ENCODE data around the gene ZNF446. TPM values are rescaled to one million over a fixed set of nuclear protein-coding genes. Genes with fewer than 3 reads are reported as not detected.

Gene ZNF446
- total and polyA plus RNA-seq, 2 donors (not counting 1 experiment from before 2014, with no cell fraction given), result 2.4 to 9.4 TPM

- H3K4me1 ChIP-seq (ENCODE audit: control insufficient read depth, extremely low read depth, insufficient read depth, low read length), result no peaks in the 10 kb centered on the region
- H3K27me3 ChIP-seq (ENCODE audit: control insufficient read depth, insufficient read depth, low read length), result no peaks in the 10 kb centered on the region
- no peaks in the 10 kb centered on the region for H3K36me3 ChIP-seq (ENCODE audit: control insufficient read depth, insufficient read depth, low read length)
- H3K4me2 ChIP-seq (ENCODE audit: extremely low read depth, insufficient read depth, low read length), result no peak overlapping the region
- no peak overlapping the region for H3K27ac ChIP-seq (ENCODE audit: insufficient read depth, low read length)
- no peaks in the 10 kb centered on the region for H3K9me3 ChIP-seq (ENCODE audit: control insufficient read depth, insufficient read depth, low read depth, low read length)
- H4K20me1 ChIP-seq (ENCODE audit: control insufficient read depth, extremely low read depth, insufficient read depth, low read length), result no peaks in the 10 kb centered on the region
- no peaks in the 10 kb centered on the region for H3K79me2 ChIP-seq (ENCODE audit: control insufficient read depth, insufficient read depth, low read length)
- no peak for TF ChIP-seq EZH2 (IDR thresholded peaks at IDR 0.05; ENCODE audit: low read length, missing control alignments)
- no peak for TF ChIP-seq CTCF (conservative IDR thresholded peaks at IDR 0.05 in 1 of 2, IDR thresholded peaks at IDR 0.05 in 1 of 2; ENCODE audit: low read depth in 1 of 2, low read length in 2 of 2)
- no peak overlapping the region for H3K4me3 ChIP-seq (replicated peaks in 1 of 4; ENCODE audit: control extremely low read depth in 1 of 4, insufficient read depth in 1 of 4, low read depth in 3 of 4, low read length in 4 of 4)
- no peak for DNase-seq (ENCODE audit: low read depth in 2 of 2)
- no peak overlapping the region for H3K9ac ChIP-seq (ENCODE audit: insufficient read depth, low read length)
- H2AFZ ChIP-seq (ENCODE audit: low read length), result no peak overlapping the region
Measured at GRCh38 chr19:58491393-58491792, 15.2 kb downstream of the ZNF446 start.

- no peaks in the 10 kb centered on the region for H3K36me3 ChIP-seq (ENCODE audit: control insufficient read depth, insufficient read depth, low read length)
- H3K4me1 ChIP-seq (ENCODE audit: control insufficient read depth, extremely low read depth, insufficient read depth, low read length), result no peaks in the 10 kb centered on the region
- H3K9me3 ChIP-seq (ENCODE audit: control insufficient read depth, insufficient read depth, low read depth, low read length), result no peaks in the 10 kb centered on the region
- no peaks in the 10 kb centered on the region for H3K27me3 ChIP-seq (ENCODE audit: control insufficient read depth, insufficient read depth, low read length)
- no peak overlapping the region for H2AFZ ChIP-seq (ENCODE audit: low read length)
- no peak for DNase-seq (ENCODE audit: low read depth in 2 of 2)
- no peak for TF ChIP-seq EZH2 (IDR thresholded peaks at IDR 0.05; ENCODE audit: low read length, missing control alignments)
- TF ChIP-seq CTCF (conservative IDR thresholded peaks at IDR 0.05 in 1 of 2, IDR thresholded peaks at IDR 0.05 in 1 of 2; ENCODE audit: low read depth in 1 of 2, low read length in 2 of 2), result no peak
- no peak overlapping the region for H3K27ac ChIP-seq (ENCODE audit: insufficient read depth, low read length)
- H3K9ac ChIP-seq (ENCODE audit: insufficient read depth, low read length), result no peak overlapping the region
- no peaks in the 10 kb centered on the region for H4K20me1 ChIP-seq (ENCODE audit: control insufficient read depth, extremely low read depth, insufficient read depth, low read length)
- H3K4me2 ChIP-seq (ENCODE audit: extremely low read depth, insufficient read depth, low read length), result no peak overlapping the region
- no peak overlapping the region for H3K4me3 ChIP-seq (replicated peaks in 1 of 4; ENCODE audit: control extremely low read depth in 1 of 4, insufficient read depth in 1 of 4, low read depth in 3 of 4, low read length in 4 of 4)
- no peaks in the 10 kb centered on the region for H3K79me2 ChIP-seq (ENCODE audit: control insufficient read depth, insufficient read depth, low read length)
Measured at GRCh38 chr19:58492265-58492664, 16.1 kb downstream of the ZNF446 start.

- Histone ChIP-seq H3K79me2 (ENCODE audit: control insufficient read depth, insufficient read depth, low read length) (no peaks in the 10 kb centered on the region), H3K4me1 (ENCODE audit: control insufficient read depth, extremely low read depth, insufficient read depth, low read length) (peaks cover 5% of the 10 kb centered on the region), H3K9me3 (ENCODE audit: control insufficient read depth, insufficient read depth, low read depth, low read length) (no peaks in the 10 kb centered on the region), H4K20me1 (ENCODE audit: control insufficient read depth, extremely low read depth, insufficient read depth, low read length) (no peaks in the 10 kb centered on the region), H3K4me2 (ENCODE audit: extremely low read depth, insufficient read depth, low read length) (no peak overlapping the region), H3K9ac (ENCODE audit: insufficient read depth, low read length) (no peak overlapping the region), H2AFZ (ENCODE audit: low read length) (no peak overlapping the region), H3K27me3 (ENCODE audit: control insufficient read depth, insufficient read depth, low read length) (no peaks in the 10 kb centered on the region), H3K27ac (ENCODE audit: insufficient read depth, low read length) (no peak overlapping the region), H3K4me3 (replicated peaks in 1 of 4; ENCODE audit: control extremely low read depth in 1 of 4, insufficient read depth in 1 of 4, low read depth in 3 of 4, low read length in 4 of 4) (no peak overlapping the region), H3K36me3 (ENCODE audit: control insufficient read depth, insufficient read depth, low read length) (no peaks in the 10 kb centered on the region)
- TF ChIP-seq CTCF (conservative IDR thresholded peaks at IDR 0.05 in 1 of 2, IDR thresholded peaks at IDR 0.05 in 1 of 2; ENCODE audit: low read depth in 1 of 2, low read length in 2 of 2), result no peak
- TF ChIP-seq EZH2 (IDR thresholded peaks at IDR 0.05; ENCODE audit: low read length, missing control alignments), result no peak
- DNase-seq (ENCODE audit: low read depth in 2 of 2), result no peak
Measured at GRCh38 chr19:58497634-58498170, 21.6 kb downstream of the ZNF446 start.
